Activated naive CD4-positive, alpha-beta T cell treated with anti-CD3 and anti-CD28 coated beads, Interleukin-2, amount 50 U/mL, for 24 hours (primary cell): Measurements from ENCODE around the gene MXRA7.
"Not testable (repeated sequence)": the region's sequence is repeated elsewhere in the genome, so short reads cannot be mapped to it uniquely, and the experiment has no call there.

Source experiments
- H3K27ac Mint-ChIP-seq: one replicate; pipeline ENCODE4 v1.8.0; 2021; ENCODE audit warnings: mild to moderate bottlenecking, mixed read lengths
- H3K27me3 Mint-ChIP-seq: one replicate; pipeline ENCODE4 v1.8.0; 2021; ENCODE audit warnings: mixed read lengths
- H3K36me3 Mint-ChIP-seq: one replicate; pipeline ENCODE4 v1.8.0; 2021; ENCODE audit warnings: mixed read lengths
- H3K4me1 Mint-ChIP-seq: one replicate; pipeline ENCODE4 v1.8.0; 2021; ENCODE audit warnings: mixed read lengths
- H3K4me3 Mint-ChIP-seq: one replicate; pipeline ENCODE4 v1.8.0; 2021; ENCODE audit warnings: mild to moderate bottlenecking, mixed read lengths
- H3K9me3 Mint-ChIP-seq: one replicate; pipeline ENCODE4 v1.8.0; 2021; ENCODE audit warnings: mixed read lengths

The MXRA7 gene

GRCh38 chr17:76738468-76738850 is 27.7 kb upstream of the MXRA7 start:
- H3K4me1 Mint-ChIP-seq: peaks cover 34% of the 10 kb centered on the region
- peak overlapping the region; percentile 98 for H3K27ac Mint-ChIP-seq
- peaks cover 30% of the 10 kb centered on the region for H3K36me3 Mint-ChIP-seq
- H3K9me3 Mint-ChIP-seq: no peaks in the 10 kb centered on the region
- peak overlapping the region; percentile 97 for H3K4me3 Mint-ChIP-seq
- H3K27me3 Mint-ChIP-seq: no peaks in the 10 kb centered on the region

- Mint-ChIP-seq H3K27ac (peak within 1 kb of the TSS; percentile 98), H3K9me3 (no peaks in the 10 kb centered on the region), H3K36me3 (peaks cover 35% of the 10 kb centered on the region), H3K4me3 (peak within 1 kb of the TSS; percentile 97), H3K4me1 (peaks cover 39% of the 10 kb centered on the region), H3K27me3 (no peaks in the 10 kb centered on the region)
Measured at GRCh38 chr17:76737676-76738467, 27.1 kb upstream of the MXRA7 start, which contains the start of gene MFSD11. Gene MFSD11, plus strand, starts transcription at chr17:76738119. Its CDS starts 234 bp downstream, at chr17:76738353.

DNA sequence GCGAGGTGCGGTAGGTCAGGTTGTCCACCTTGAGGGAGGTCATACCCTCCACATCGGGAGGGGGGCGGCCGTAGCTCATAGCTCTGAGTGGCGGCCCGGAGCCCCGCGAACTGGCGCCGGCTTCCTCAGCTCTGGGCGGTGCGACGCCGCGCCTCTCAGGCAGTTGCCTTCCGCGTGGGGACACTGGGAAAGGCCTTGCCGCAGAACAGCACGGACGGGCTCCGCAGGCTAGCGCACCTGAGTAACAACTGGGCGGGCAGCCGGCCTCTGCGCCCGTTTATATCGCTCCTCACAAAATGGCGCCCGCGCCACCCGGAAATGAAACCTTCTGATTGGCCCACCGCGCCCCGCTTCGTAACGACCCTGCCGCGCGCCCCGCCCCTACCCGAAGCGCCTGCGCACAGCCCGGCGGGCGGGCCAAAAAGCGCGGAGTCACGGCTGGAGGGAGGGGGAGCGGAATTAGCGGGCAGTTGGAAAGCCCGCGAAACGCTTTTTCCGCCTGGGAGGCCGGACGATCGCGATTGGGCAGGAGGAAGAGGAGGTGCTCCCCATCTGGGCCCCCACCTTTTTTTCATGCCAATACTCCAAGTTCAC is 26.4 kb upstream of the MXRA7 start, which contains the start of gene SRSF2:
TSS of gene SRSF2 (minus strand) at position 250 of the 594 bp plus-strand sequence. CDS start at position 79, 171 bp downstream.
- Mint-ChIP-seq H3K9me3 (no peaks in the 10 kb centered on the region), H3K4me1 (peaks cover 44% of the 10 kb centered on the region), H3K4me3 (peak within 1 kb of the TSS; percentile 99), H3K27me3 (no peaks in the 10 kb centered on the region), H3K27ac (peak within 1 kb of the TSS; percentile 98), H3K36me3 (peaks cover 36% of the 10 kb centered on the region)

GRCh38 chr17:76736349-76737081 is 25.8 kb upstream of the MXRA7 start:
- H3K27me3 Mint-ChIP-seq: no peaks in the 10 kb centered on the region
- H3K9me3 Mint-ChIP-seq: no peaks in the 10 kb centered on the region
- H3K36me3 Mint-ChIP-seq: peaks cover 33% of the 10 kb centered on the region
- peak overlapping the region; percentile 99 for H3K4me3 Mint-ChIP-seq
- peaks cover 50% of the 10 kb centered on the region for H3K4me1 Mint-ChIP-seq
- peak overlapping the region; percentile 98 for H3K27ac Mint-ChIP-seq

GRCh38 chr17:76735586-76736348 is 25.0 kb upstream of the MXRA7 start:
- Mint-ChIP-seq H3K4me1 (peaks cover 50% of the 10 kb centered on the region), H3K9me3 (no peaks in the 10 kb centered on the region), H3K36me3 (peaks cover 35% of the 10 kb centered on the region), H3K27ac (peak overlapping the region; percentile 93), H3K4me3 (peak overlapping the region; percentile 99), H3K27me3 (no peaks in the 10 kb centered on the region)

GRCh38 chr17:76735006-76735405 is 24.2 kb upstream of the MXRA7 start:
- Mint-ChIP-seq H3K9me3 (no peaks in the 10 kb centered on the region), H3K27ac (peak overlapping the region; percentile 100), H3K4me1 (peaks cover 51% of the 10 kb centered on the region), H3K4me3 (peak overlapping the region; percentile 99), H3K27me3 (no peaks in the 10 kb centered on the region), H3K36me3 (peaks cover 35% of the 10 kb centered on the region)

DNA sequence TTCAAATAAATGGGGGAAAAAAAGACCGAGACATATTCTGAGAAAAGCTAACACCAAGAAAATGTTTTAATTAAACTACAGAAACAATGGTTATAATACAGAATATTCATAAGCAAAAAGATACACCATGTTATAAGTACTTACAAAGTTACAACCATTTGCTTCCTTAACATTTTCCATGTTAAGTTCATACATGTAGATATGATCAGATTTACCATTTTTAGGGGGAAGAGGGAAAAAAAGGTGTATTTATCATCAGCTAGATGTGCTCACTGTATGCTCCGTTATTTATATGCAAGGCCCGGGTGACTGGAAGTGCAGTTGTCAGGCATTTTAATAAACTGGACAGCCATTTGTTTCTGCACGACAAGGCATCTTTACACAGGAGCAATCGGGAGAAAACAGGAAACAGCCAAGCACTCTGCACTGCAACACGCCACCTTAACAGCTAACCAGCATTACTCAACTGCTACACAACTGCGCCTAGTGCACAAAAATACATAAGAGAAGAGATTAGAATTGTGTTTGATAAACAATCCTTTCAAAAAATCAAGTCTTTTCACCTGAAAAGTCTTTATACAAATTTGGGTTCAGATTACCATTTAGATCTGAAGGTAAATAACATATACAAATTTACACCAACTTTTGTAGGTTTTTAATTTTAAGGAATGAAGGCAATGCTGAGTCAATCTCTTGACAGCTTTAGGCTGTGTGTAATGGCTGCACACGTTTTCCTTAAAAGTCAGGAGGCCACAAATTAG is 23.5 kb upstream of the MXRA7 start:
- Mint-ChIP-seq H3K27me3 (no peaks in the 10 kb centered on the region), H3K36me3 (peaks cover 38% of the 10 kb centered on the region), H3K9me3 (no peaks in the 10 kb centered on the region), H3K27ac (peak overlapping the region; percentile 89), H3K4me3 (peak overlapping the region; percentile 99), H3K4me1 (peaks cover 53% of the 10 kb centered on the region)

- no peaks in the 10 kb centered on the region for H3K9me3 Mint-ChIP-seq
- peak overlapping the region; percentile 89 for H3K27ac Mint-ChIP-seq
- H3K4me3 Mint-ChIP-seq: peak overlapping the region; percentile 99
- peaks cover 50% of the 10 kb centered on the region for H3K4me1 Mint-ChIP-seq
- no peaks in the 10 kb centered on the region for H3K27me3 Mint-ChIP-seq
- peaks cover 38% of the 10 kb centered on the region for H3K36me3 Mint-ChIP-seq
Measured at GRCh38 chr17:76733618-76733957, 22.8 kb upstream of the MXRA7 start.

DNA sequence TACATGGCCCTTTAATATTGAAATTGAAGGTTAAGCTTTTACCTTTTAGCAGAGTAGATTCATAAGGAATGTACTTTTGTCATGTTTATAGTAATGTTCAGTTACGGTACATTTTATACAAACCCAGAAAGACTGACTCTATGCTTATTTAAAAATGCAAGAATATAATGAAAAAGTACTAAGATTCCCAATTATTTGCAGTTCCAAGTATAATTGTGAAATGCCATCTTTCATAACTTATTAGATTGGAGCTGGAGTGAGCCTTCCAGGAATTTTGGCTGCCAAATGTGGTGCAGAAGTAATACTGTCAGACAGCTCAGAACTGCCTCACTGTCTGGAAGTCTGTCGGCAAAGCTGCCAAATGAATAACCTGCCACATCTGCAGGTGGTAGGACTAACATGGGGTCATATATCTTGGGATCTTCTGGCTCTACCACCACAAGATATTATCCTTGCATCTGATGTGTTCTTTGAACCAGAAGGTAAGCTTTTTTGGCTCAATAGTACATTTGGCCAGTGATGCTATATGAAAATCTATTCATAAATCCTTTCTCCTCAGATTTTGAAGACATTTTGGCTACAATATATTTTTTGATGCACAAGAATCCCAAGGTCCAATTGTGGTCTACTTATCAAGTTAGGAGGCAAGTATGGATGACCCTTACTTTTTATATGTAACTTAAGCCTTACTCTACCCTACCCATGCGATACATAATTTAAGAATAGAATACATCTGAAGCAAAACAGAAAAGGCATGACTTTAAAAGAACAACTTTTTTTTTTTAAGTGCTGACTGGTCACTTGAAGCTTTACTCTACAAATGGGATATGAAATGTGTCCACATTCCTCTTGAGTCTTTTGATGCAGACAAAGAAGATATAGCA is 22.2 kb upstream of the MXRA7 start:
- Mint-ChIP-seq H3K27me3 (no peaks in the 10 kb centered on the region), H3K4me3 (peak overlapping the region; percentile 99), H3K9me3 (no peaks in the 10 kb centered on the region), H3K27ac (peak overlapping the region; percentile 89), H3K4me1 (peaks cover 49% of the 10 kb centered on the region), H3K36me3 (peaks cover 38% of the 10 kb centered on the region)

DNA sequence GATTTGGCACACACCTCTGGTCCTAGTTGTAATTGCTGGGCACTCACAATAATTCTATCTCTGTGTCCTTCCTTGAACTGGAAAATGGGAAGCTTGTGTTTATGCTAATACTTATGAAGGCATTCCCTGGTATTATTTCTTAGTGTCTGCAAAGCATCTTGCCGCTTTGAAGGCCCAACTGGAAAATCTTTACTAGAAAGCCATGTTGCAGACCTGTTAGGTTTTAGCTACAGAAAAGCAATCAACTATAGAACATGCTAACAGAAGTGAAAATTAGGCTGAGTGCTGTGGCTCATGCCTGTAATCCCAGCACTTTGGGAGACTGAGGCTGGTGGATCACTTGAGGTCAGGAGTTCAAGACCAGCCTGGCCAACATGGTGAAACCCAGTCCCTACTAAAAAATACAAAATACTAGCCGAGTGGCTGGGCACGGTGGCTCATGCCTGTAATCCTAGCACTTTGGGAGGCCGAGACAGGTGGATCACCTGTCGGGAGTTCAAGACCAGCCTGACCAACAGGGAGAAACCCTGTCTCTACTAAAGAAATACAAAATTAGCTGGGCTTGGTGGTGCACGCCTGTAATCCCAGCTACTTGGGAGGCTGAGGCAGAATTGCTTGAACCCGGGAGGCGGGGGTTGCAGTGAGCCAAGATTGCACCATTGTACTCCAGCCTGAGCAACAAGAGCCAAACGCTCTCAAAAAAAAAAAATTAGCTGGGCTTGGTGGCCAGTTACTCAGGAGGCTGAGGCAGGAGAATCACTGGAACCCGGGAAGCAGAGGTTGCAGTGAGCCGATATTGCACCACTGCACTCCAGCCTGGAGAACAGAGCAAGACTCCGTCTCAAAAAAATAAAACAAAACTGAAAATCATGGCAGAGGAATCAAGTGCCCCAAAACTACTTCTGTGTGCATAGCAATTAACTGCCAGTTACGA is 21.3 kb upstream of the MXRA7 start:
- not testable (repeated sequence) for H3K9me3 Mint-ChIP-seq, H3K27me3 Mint-ChIP-seq
- Mint-ChIP-seq H3K36me3 (peaks cover 41% of the 10 kb centered on the region), H3K27ac (peak overlapping the region; percentile 55), H3K4me1 (peaks cover 53% of the 10 kb centered on the region), H3K4me3 (peak overlapping the region; percentile 99)

DNA sequence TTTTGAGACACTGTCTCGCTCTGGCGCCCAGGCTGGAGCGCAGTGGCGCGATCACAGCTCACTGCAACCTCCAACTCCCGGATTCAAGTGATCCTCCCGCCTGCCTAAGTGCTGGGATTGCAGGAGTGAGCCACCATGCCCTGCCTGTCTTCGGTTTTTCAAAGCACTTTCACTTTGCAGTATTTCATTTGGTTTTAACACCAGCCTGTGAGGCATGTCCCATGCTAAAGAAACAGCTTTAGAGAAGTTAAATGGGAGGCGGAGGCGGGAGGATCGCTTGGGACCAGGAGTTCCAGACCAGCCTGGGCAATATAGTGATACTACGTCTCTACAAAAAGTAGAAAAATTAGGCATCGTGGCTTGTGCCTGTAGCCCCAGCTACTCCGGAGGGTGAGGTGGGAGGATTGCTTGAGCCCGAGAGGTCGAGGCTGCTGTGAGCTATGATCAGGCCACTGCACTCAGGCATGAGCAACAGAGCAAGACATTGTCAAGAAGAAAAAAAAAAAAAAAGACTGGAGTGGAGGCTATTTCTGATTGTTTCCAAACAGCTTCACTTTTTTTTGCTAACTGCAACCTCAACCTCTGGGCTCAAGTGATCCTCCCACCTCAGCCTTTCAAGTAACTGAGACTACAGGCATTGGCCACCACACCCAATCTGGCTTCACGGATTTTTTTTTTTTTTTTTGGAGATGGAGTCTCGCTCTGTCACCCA is 17.1 kb upstream of the MXRA7 start:
- H3K27ac Mint-ChIP-seq: peak overlapping the region; percentile 97
- H3K9me3 Mint-ChIP-seq: no peaks in the 10 kb centered on the region
- H3K4me1 Mint-ChIP-seq: peaks cover 53% of the 10 kb centered on the region
- H3K27me3 Mint-ChIP-seq: no peaks in the 10 kb centered on the region
- H3K36me3 Mint-ChIP-seq: peaks cover 17% of the 10 kb centered on the region
- peak overlapping the region; percentile 99 for H3K4me3 Mint-ChIP-seq

- Mint-ChIP-seq H3K36me3 (peaks cover 17% of the 10 kb centered on the region), H3K27ac (peak within 1 kb of the TSS; percentile 97), H3K27me3 (no peaks in the 10 kb centered on the region), H3K9me3 (no peaks in the 10 kb centered on the region), H3K4me3 (peak within 1 kb of the TSS; percentile 99), H3K4me1 (peaks cover 51% of the 10 kb centered on the region)
Measured at GRCh38 chr17:76726776-76727718, 16.3 kb upstream of the MXRA7 start, which contains the start of gene METTL23. Gene METTL23, plus strand, starts transcription at chr17:76726839. Its CDS starts 2,872 bp downstream, at chr17:76729711.
